Hepatocyte (in vitro differentiated cells): ENCODE data around the gene CHRM2. TPM values are rescaled to one million over a fixed set of nuclear protein-coding genes. Genes with fewer than 3 reads are reported as not detected.
A peak's percentile ranks its signal among the peaks of the same experiment; 100 is the strongest.

Source experiments
- DNase-seq: peaks from one replicate; pipeline ENCODE4 v3.0.0-alpha.2; 2016; ENCODE audit warnings: low spot score
- H2AFZ ChIP-seq: fragments of 200-600 bp; sonication (generic); 2 replicates; pipeline ENCODE4 v1.6.0; 2016; ENCODE audit warnings: antibody characterized with exemption, mild to moderate bottlenecking
- H3K27ac ChIP-seq: fragments of 200-600 bp; sonication (generic); 2 replicates; pipeline ENCODE4 v1.5.1; 2016; ENCODE audit warnings: mild to moderate bottlenecking
- H3K27me3 ChIP-seq: fragments of 200-600 bp; sonication (generic); 2 replicates; pipeline ENCODE4 v1.6.1; 2016
- H3K36me3 ChIP-seq: fragments of 200-600 bp; sonication (generic); replicated peaks from 2 replicates; pipeline ENCODE4 v1.5.1; 2016; ENCODE audit warnings: low read depth; ENCODE audit not compliant: insufficient read depth
- H3K4me1 ChIP-seq: fragments of 200-600 bp; sonication (generic); 2 replicates; pipeline ENCODE4 v1.5.1; 2016; ENCODE audit warnings: mild to moderate bottlenecking, moderate library complexity; ENCODE audit not compliant: insufficient read depth
- H3K4me2 ChIP-seq: fragments of 200-600 bp; sonication (generic); 2 replicates; pipeline ENCODE4 v1.6.0; 2016
- H3K4me3 ChIP-seq: fragments of 200-600 bp; sonication (generic); 2 replicates; pipeline ENCODE4 v1.5.1; 2016; ENCODE audit warnings: mild to moderate bottlenecking
- H3K79me2 ChIP-seq: fragments of 200-600 bp; sonication (generic); 2 replicates; pipeline ENCODE4 v1.6.0; 2017; ENCODE audit warnings: mild to moderate bottlenecking
- H3K9me2 ChIP-seq: fragments of 200-600 bp; sonication (generic); replicated peaks from 2 replicates; pipeline ENCODE4 v1.6.0; 2017; ENCODE audit warnings: mild to moderate bottlenecking; ENCODE audit not compliant: insufficient read depth
- H3K9me3 ChIP-seq: fragments of 200-600 bp; sonication (generic); 2 replicates; pipeline ENCODE4 v1.5.1; 2016; ENCODE audit warnings: low read depth, mild to moderate bottlenecking
- H4K20me1 ChIP-seq: fragments of 200-600 bp; sonication (generic); 2 replicates; pipeline ENCODE4 v1.6.0; 2016; ENCODE audit warnings: mild to moderate bottlenecking; ENCODE audit not compliant: insufficient read depth, poor library complexity, severe bottlenecking
- EZH2 ChIP-seq: fragments of 200-600 bp; sonication (generic); IDR thresholded peaks from 2 replicates; pipeline ENCODE4 v1.6.1; 2016; ENCODE audit warnings: antibody characterized with exemption, mild to moderate bottlenecking, borderline replicate concordance
- EZH2phosphoT487 ChIP-seq: fragments of 200-600 bp; sonication (generic); IDR thresholded peaks from one replicate; pipeline ENCODE4 v1.6.1; 2018; ENCODE audit warnings: antibody characterized with exemption, mild to moderate bottlenecking, low read depth, moderate library complexity; ENCODE audit not compliant: unreplicated experiment, severe bottlenecking
- WGBS: methylation state at CpG from one replicate; pipeline ENCODE4 v1.1.6; 2016; ENCODE audit warnings: low lambda C conversion rate; ENCODE audit errors: missing lambda C conversion rate; 5-methylcytosine and 5-hydroxymethylcytosine counted together
- polyA plus RNA-seq: library from polyadenylated mRNA; unstranded; fragments of >200 nt; fragmentation: Nextera tagmentation; extraction: Ambion mirVana; gene quantifications from 2 replicates; pipeline ENCODE4 v1.2.1, GENCODE V29; 2016
- total RNA-seq: library from RNA; depleted of rRNA; stranded (reverse); fragments of >200 nt; gene quantifications from 2 replicates; pipeline ENCODE4 v1.2.3, GENCODE V29; 2014
- TF ChIP-seq, protein P1 (sequence below): fragments of 200-600 bp; sonication (generic); IDR thresholded peaks from 2 replicates; pipeline ENCODE4 v1.5.1; 2016; ENCODE audit warnings: antibody characterized with exemption, mild to moderate bottlenecking; ENCODE audit not compliant: poor library complexity

Gene CHRM2
- total and polyA plus RNA-seq, 2 experiments from 2014 or later, result 2.3 to 5.3 TPM

DNA sequence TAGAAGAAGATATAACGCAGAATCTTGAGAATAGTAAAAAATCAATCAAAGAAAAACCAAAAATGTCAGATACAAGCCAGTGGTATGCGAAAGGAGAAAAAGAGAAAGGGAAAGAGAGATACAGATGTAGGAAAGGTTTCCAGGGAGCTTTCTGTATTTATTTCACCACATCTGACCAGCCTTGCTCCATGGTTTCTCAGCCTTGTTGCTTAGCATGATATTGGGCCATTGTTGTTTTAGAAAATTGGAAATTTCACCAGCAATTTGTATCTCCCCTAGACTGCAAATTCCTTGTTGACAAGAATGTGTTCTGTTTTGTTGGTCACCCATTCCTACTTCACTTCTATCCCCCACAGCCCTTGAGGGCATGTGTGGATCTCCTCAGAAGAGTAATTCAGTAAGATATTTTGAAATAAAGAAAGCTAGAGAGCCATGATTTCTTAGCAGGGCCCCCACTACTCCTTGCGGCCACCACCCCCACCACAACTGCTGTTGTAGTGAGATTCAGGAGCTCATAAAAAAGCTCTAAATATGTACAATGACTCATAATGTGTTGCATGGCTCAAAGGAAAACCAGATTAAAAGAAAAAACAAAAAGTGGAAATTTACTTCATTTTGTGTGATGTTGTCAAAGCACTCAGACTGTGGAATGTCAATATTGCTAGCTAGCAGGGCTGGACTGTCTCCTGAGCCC lies 138.7 kb downstream of the CHRM2 start:
- Histone ChIP-seq H3K4me2 (no peak overlapping the region), H3K36me3 (no peaks in the 10 kb centered on the region), H3K4me1 (no peaks in the 10 kb centered on the region), H4K20me1 (no peaks in the 10 kb centered on the region), H3K27ac (peak overlapping the region; percentile 50), H3K4me3 (no peak overlapping the region), H3K79me2 (no peaks in the 10 kb centered on the region), H3K9me2 (no peaks in the 10 kb centered on the region), H2AFZ (no peak overlapping the region), H3K27me3 (no peaks in the 10 kb centered on the region), H3K9me3 (no peaks in the 10 kb centered on the region)
- no peak for DNase-seq
- TF ChIP-seq EZH2phosphoT487 (no peak), EZH2 (no peak)
- TF ChIP-seq, protein P1, sequence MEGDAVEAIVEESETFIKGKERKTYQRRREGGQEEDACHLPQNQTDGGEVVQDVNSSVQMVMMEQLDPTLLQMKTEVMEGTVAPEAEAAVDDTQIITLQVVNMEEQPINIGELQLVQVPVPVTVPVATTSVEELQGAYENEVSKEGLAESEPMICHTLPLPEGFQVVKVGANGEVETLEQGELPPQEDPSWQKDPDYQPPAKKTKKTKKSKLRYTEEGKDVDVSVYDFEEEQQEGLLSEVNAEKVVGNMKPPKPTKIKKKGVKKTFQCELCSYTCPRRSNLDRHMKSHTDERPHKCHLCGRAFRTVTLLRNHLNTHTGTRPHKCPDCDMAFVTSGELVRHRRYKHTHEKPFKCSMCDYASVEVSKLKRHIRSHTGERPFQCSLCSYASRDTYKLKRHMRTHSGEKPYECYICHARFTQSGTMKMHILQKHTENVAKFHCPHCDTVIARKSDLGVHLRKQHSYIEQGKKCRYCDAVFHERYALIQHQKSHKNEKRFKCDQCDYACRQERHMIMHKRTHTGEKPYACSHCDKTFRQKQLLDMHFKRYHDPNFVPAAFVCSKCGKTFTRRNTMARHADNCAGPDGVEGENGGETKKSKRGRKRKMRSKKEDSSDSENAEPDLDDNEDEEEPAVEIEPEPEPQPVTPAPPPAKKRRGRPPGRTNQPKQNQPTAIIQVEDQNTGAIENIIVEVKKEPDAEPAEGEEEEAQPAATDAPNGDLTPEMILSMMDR, result no peak
- 57% methylated on average over 3 of the region's 3 CpGs for WGBS

DNA sequence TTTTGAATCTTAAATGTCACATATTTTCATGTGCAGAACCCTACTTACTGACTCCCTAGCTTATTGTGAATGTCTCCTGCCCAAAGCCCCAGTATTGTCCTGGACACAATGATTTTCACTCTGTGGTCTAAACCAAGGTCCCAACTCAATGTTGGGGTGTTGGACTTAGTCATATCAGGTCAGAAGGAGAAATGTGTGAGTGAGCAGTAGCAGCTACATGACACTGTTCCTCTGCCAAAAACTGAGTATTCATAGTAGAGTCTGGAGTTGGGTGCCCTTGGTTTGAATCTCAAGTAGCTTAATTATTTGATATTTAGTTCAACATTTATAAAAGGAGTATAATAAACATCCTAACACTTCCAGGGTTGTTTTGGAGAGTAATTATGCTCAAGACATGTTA lies 141.0 kb downstream of the CHRM2 start:
- Histone ChIP-seq H3K4me1 (no peaks in the 10 kb centered on the region), H2AFZ (no peak overlapping the region), H3K27ac (no peak overlapping the region), H3K4me2 (no peak overlapping the region), H3K36me3 (no peaks in the 10 kb centered on the region), H3K9me2 (no peaks in the 10 kb centered on the region), H4K20me1 (no peaks in the 10 kb centered on the region), H3K79me2 (no peaks in the 10 kb centered on the region), H3K9me3 (no peaks in the 10 kb centered on the region), H3K27me3 (no peaks in the 10 kb centered on the region), H3K4me3 (no peak overlapping the region)
- TF ChIP-seq EZH2 (no peak), EZH2phosphoT487 (no peak)
- TF ChIP-seq, protein P1, result no peak
- no peak for DNase-seq

DNA sequence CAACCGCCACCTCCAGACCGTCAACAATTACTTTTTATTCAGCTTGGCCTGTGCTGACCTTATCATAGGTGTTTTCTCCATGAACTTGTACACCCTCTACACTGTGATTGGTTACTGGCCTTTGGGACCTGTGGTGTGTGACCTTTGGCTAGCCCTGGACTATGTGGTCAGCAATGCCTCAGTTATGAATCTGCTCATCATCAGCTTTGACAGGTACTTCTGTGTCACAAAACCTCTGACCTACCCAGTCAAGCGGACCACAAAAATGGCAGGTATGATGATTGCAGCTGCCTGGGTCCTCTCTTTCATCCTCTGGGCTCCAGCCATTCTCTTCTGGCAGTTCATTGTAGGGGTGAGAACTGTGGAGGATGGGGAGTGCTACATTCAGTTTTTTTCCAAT lies 146.6 kb downstream of the CHRM2 start:
- no peaks in the 10 kb centered on the region for H3K79me2 ChIP-seq
- H2AFZ ChIP-seq, result no peak overlapping the region
- no peaks in the 10 kb centered on the region for H3K9me3 ChIP-seq
- no peak overlapping the region for H3K4me3 ChIP-seq
- WGBS, result 80% methylated on average over 3 of the region's 3 CpGs
- H3K36me3 ChIP-seq, result no peaks in the 10 kb centered on the region
- H3K4me1 ChIP-seq, result no peaks in the 10 kb centered on the region
- H3K4me2 ChIP-seq, result no peak overlapping the region
- no peak for DNase-seq
- H3K9me2 ChIP-seq, result no peaks in the 10 kb centered on the region
- no peaks in the 10 kb centered on the region for H4K20me1 ChIP-seq
- TF ChIP-seq EZH2phosphoT487 (no peak), EZH2 (no peak)
- TF ChIP-seq, protein P1, result no peak
- no peak overlapping the region for H3K27ac ChIP-seq
- H3K27me3 ChIP-seq, result no peaks in the 10 kb centered on the region

DNA sequence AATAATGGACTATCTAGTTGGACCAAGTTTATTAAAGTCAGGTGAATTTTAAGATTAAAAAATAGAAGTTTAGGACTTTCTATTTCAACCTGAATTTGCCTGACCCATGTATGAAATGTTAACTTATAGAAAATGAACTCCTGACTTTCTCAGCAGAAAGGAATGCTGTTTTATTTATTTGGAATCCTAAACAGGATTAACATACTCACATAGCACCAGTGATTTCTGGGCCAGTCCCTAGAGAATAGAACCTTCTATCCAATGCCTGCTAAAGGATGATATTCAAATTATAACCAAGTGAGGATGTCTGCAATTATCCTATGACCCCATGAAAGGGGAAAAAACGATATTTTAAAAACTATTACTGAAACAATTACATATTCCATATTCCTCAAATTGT lies 148.8 kb downstream of the CHRM2 start:
- Histone ChIP-seq H3K36me3 (no peaks in the 10 kb centered on the region), H3K9me3 (no peaks in the 10 kb centered on the region), H3K9me2 (no peaks in the 10 kb centered on the region), H2AFZ (no peak overlapping the region), H3K27me3 (no peaks in the 10 kb centered on the region), H3K4me1 (no peaks in the 10 kb centered on the region), H4K20me1 (no peaks in the 10 kb centered on the region), H3K4me2 (no peak overlapping the region), H3K4me3 (no peak overlapping the region), H3K27ac (no peak overlapping the region), H3K79me2 (no peaks in the 10 kb centered on the region)
- DNase-seq, result no peak
- 83% methylated on average over 1 of the region's 1 CpG for WGBS
- TF ChIP-seq, protein P1, result no peak
- TF ChIP-seq EZH2 (no peak), EZH2phosphoT487 (no peak)
